ENCODE measurements around the gene MEGF10. TPM values are rescaled to one million over a fixed set of nuclear protein-coding genes. Genes with fewer than 3 reads are reported as not detected.
A peak's percentile ranks its signal among the peaks of the same experiment; 100 is the strongest.

Gene MEGF10
- polyA plus RNA-seq, 3 donors = not detected

DNA sequence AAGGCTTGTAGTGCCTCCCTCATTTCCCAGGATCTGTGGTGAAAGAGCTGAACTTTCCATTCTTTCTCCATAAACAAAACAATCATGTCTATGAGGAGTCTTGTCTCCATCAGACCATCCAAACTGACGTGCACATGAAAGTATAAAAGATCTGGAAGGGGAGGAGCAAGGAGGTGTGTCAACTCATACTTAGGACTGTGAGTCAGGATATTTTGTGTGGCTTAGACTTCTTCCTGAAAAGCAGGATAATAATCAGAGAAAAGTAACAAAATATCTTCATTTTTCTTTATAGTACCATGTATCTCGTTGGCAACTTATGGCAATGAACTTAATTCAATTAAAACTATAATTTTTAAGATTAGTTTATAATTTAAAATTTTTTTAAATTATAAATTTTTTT is 130.9 kb downstream of the MEGF10 start:
- no peak overlapping the region for H3K4me2 ChIP-seq (replicated peaks; ENCODE audit: extremely low read depth, low read length, poor library complexity, severe bottlenecking)
- Mint-ChIP-seq H3K4me3 (no peak overlapping the region), H3K9me3 (peaks cover 0 to 5% (median 0%) of the 10 kb centered on the region in 7 donors), H3K27me3 (ENCODE audit: low read depth in 3 of 3) (no peaks in the 10 kb centered on the region), H3K4me1 (peaks cover 14% of the 10 kb centered on the region), H3K36me3 (no peaks in the 10 kb centered on the region), H3K27ac (peak overlapping the region in 1 of 7 donors; percentile 32)
- no peaks in the 10 kb centered on the region for H3K4me1 ChIP-seq (ENCODE audit: control insufficient read depth in 1 of 2, insufficient read depth in 2 of 2, low read length in 2 of 2)
- no peak for DNase-seq
- no peak overlapping the region for H3K9ac ChIP-seq (ENCODE audit: insufficient read depth, low read length, poor library complexity, severe bottlenecking)
- H3K4me3 ChIP-seq (replicated peaks in 1 of 3; ENCODE audit: low read depth in 2 of 3, low read length in 3 of 3) = no peak overlapping the region
- H3K36me3 ChIP-seq (replicated peaks in 1 of 2; ENCODE audit: control insufficient read depth in 1 of 2, insufficient read depth in 2 of 2, low read length in 2 of 2) = no peaks in the 10 kb centered on the region
- no CpG with 5 or more reads among the region's 2 CpGs for WGBS (ENCODE audit: insufficient coverage)
- H3K27me3 ChIP-seq (ENCODE audit: control insufficient read depth in 2 of 2, insufficient read depth in 2 of 2, low read length in 2 of 2) = no peaks in the 10 kb centered on the region
- H4K20me1 ChIP-seq (ENCODE audit: insufficient read depth, low read length) = no peaks in the 10 kb centered on the region
- intact Hi-C loops (cut with micrococcal nuclease) = no loop called here
- H3K9me3 ChIP-seq (replicated peaks in 1 of 2; ENCODE audit: control insufficient read depth in 1 of 2, insufficient read depth in 1 of 2, low read length in 2 of 2) = no peaks in the 10 kb centered on the region
- no peak overlapping the region for H2AFZ ChIP-seq (ENCODE audit: insufficient read depth, low read depth, low read length, poor library complexity, severe bottlenecking)
- H3K79me2 ChIP-seq (ENCODE audit: insufficient read depth, low read length) = no peaks in the 10 kb centered on the region
- H3K27ac ChIP-seq (ENCODE audit: low read depth in 1 of 2, low read length in 2 of 2) = no peak overlapping the region
- TF ChIP-seq, protein P1, sequence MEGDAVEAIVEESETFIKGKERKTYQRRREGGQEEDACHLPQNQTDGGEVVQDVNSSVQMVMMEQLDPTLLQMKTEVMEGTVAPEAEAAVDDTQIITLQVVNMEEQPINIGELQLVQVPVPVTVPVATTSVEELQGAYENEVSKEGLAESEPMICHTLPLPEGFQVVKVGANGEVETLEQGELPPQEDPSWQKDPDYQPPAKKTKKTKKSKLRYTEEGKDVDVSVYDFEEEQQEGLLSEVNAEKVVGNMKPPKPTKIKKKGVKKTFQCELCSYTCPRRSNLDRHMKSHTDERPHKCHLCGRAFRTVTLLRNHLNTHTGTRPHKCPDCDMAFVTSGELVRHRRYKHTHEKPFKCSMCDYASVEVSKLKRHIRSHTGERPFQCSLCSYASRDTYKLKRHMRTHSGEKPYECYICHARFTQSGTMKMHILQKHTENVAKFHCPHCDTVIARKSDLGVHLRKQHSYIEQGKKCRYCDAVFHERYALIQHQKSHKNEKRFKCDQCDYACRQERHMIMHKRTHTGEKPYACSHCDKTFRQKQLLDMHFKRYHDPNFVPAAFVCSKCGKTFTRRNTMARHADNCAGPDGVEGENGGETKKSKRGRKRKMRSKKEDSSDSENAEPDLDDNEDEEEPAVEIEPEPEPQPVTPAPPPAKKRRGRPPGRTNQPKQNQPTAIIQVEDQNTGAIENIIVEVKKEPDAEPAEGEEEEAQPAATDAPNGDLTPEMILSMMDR (IDR thresholded peaks at IDR 0.05) = no peak

DNA sequence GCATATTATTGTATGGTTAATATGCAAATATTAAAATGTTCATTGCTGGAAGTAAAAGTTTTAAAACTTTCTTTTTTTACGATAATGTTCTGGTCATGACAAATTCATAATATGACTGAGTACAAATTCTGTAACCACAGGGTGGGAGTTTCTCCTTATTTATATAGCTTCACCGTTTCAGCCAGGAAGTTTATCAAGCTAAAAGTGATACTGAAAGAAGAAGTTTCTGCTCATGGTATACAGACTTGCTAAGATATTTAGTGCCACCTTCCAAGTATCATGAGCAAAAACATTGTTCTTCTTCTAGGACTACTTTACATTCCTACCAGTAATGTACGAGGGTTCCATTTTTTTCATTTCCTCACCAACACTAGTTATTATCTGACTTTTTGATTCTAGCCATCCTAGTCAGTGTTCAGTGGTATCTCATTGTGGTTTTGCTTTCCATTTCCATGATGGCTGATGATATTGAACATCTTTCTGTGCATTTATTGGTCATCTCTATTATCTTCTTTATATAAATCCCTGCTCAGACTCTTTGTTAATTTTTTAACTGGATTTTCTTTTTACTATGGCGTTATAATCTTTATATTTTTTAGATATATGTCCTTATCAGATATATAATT is 132.7 kb downstream of the MEGF10 start:
- H3K27me3 ChIP-seq (ENCODE audit: control insufficient read depth in 2 of 2, insufficient read depth in 2 of 2, low read length in 2 of 2) = no peaks in the 10 kb centered on the region
- Mint-ChIP-seq H3K36me3 (no peaks in the 10 kb centered on the region), H3K27ac (peak overlapping the region in 1 of 7 donors; percentile 32), H3K4me1 (peaks cover 16% of the 10 kb centered on the region), H3K27me3 (ENCODE audit: low read depth in 3 of 3) (no peaks in the 10 kb centered on the region), H3K4me3 (peak overlapping the region in 1 of 2 donors; percentile 71), H3K9me3 (peaks cover 0 to 5% (median 0%) of the 10 kb centered on the region in 7 donors)
- H3K36me3 ChIP-seq (replicated peaks in 1 of 2; ENCODE audit: control insufficient read depth in 1 of 2, insufficient read depth in 2 of 2, low read length in 2 of 2) = no peaks in the 10 kb centered on the region
- H3K27ac ChIP-seq (ENCODE audit: low read depth in 1 of 2, low read length in 2 of 2) = no peak overlapping the region
- WGBS (ENCODE audit: insufficient coverage) = no CpG with 5 or more reads among the region's 4 CpGs
- no peaks in the 10 kb centered on the region for H4K20me1 ChIP-seq (ENCODE audit: insufficient read depth, low read length)
- peak overlapping the region; percentile 55 for H2AFZ ChIP-seq (ENCODE audit: insufficient read depth, low read depth, low read length, poor library complexity, severe bottlenecking)
- DNase-seq = no peak
- no peaks in the 10 kb centered on the region for H3K4me1 ChIP-seq (ENCODE audit: control insufficient read depth in 1 of 2, insufficient read depth in 2 of 2, low read length in 2 of 2)
- H3K4me2 ChIP-seq (replicated peaks; ENCODE audit: extremely low read depth, low read length, poor library complexity, severe bottlenecking) = peak overlapping the region; percentile 46
- H3K79me2 ChIP-seq (ENCODE audit: insufficient read depth, low read length) = no peaks in the 10 kb centered on the region
- intact Hi-C loops (cut with micrococcal nuclease) = no loop called here
- H3K9me3 ChIP-seq (replicated peaks in 1 of 2; ENCODE audit: control insufficient read depth in 1 of 2, insufficient read depth in 1 of 2, low read length in 2 of 2) = no peaks in the 10 kb centered on the region
- H3K4me3 ChIP-seq (replicated peaks in 1 of 3; ENCODE audit: low read depth in 2 of 3, low read length in 3 of 3) = peak overlapping the region in 1 of 3 experiments; percentile 12
- H3K9ac ChIP-seq (ENCODE audit: insufficient read depth, low read length, poor library complexity, severe bottlenecking) = no peak overlapping the region
- TF ChIP-seq, protein P1 (IDR thresholded peaks at IDR 0.05) = no peak
